ENCODE data around the gene EPB42. TPM values are rescaled to one million over a fixed set of nuclear protein-coding genes. Genes with fewer than 3 reads are reported as not detected.

Gene EPB42
- polyA plus RNA-seq, 1 donor (not counting 4 experiments of a cell fraction or from before 2014, with no cell fraction given) = not detected

- peaks cover 2% of the 10 kb centered on the region for H3K79me2 ChIP-seq (ENCODE audit: control insufficient read depth, insufficient read depth, low read length)
- H3K9me1 ChIP-seq (ENCODE audit: control insufficient read depth, extremely low read depth, insufficient read depth, low read length) = no peaks in the 10 kb centered on the region
- H3K27me3 ChIP-seq (ENCODE audit: control insufficient read depth, extremely low read depth, insufficient read depth, low read length) = no peaks in the 10 kb centered on the region
- no peaks in the 10 kb centered on the region for H3K9me3 ChIP-seq (ENCODE audit: control insufficient read depth, low read depth, low read length)
- DNase-seq (ENCODE audit: low read depth, low spot score) = no peak
- peak overlapping the region; percentile 54 for H2AFZ ChIP-seq (ENCODE audit: control insufficient read depth, low read length)
- dilution Hi-C loops (cut with MboI; ENCODE audit: extremely low pct_ligation_motif_present, low sequenced_read_pairs) = no loop called here
- H3K27ac ChIP-seq (ENCODE audit: control insufficient read depth, insufficient read depth, low read length) = peak overlapping the region; percentile 29
- no peaks in the 10 kb centered on the region for H4K20me1 ChIP-seq (ENCODE audit: control insufficient read depth, extremely low read depth, insufficient read depth, low read length)
- no peak for FAIRE-seq
- TF ChIP-seq CTCF (optimal IDR thresholded peaks at IDR 0.05 in 1 of 3, IDR thresholded peaks at IDR 0.05 in 1 of 3, conservative IDR thresholded peaks at IDR 0.05 in 1 of 3; ENCODE audit: extremely low read depth in 1 of 3, insufficient read depth in 2 of 3, low read length in 3 of 3) (no peak), EZH2 (IDR thresholded peaks at IDR 0.05; ENCODE audit: low read length) (no peak)
- peak overlapping the region; percentile 73 for H3K9ac ChIP-seq (ENCODE audit: control insufficient read depth, extremely low read depth, insufficient read depth, low read length)
- peaks cover 7 to 9% of the 10 kb centered on the region in 2 experiments for H3K36me3 ChIP-seq (ENCODE audit: control insufficient read depth in 2 of 2, extremely low read depth in 1 of 2, insufficient read depth in 2 of 2, low read length in 2 of 2)
- peaks cover 9% of the 10 kb centered on the region for H3K4me1 ChIP-seq (ENCODE audit: control insufficient read depth, extremely low read depth, insufficient read depth, low read length)
- H3K4me2 ChIP-seq (ENCODE audit: control insufficient read depth, extremely low read depth, insufficient read depth, low read depth, low read length) = peak overlapping the region; percentile 96
- peak overlapping the region; percentile 54 to 82 (median 74) for H3K4me3 ChIP-seq (ENCODE audit: control insufficient read depth in 2 of 3, extremely low read depth in 1 of 3, insufficient read depth in 2 of 3, low read depth in 1 of 3, low read length in 3 of 3)
These were observed 34.8 kb downstream of the EPB42 start for GRCh38 chr15:43186003-43186353.

GRCh38 chr15:43185157-43186002 is 35.4 kb downstream of the EPB42 start, which contains the start of gene CCNDBP1:
Gene CCNDBP1 (plus strand): TSS chr15:43185403. CDS start chr15:43185499, 96 bp downstream.
- Histone ChIP-seq H3K27me3 (ENCODE audit: control insufficient read depth, extremely low read depth, insufficient read depth, low read length) (no peaks in the 10 kb centered on the region), H3K9ac (ENCODE audit: control insufficient read depth, extremely low read depth, insufficient read depth, low read length) (peak within 1 kb of the TSS; percentile 73), H3K27ac (ENCODE audit: control insufficient read depth, insufficient read depth, low read length) (peak within 1 kb of the TSS; percentile 29), H3K4me2 (ENCODE audit: control insufficient read depth, extremely low read depth, insufficient read depth, low read depth, low read length) (peak within 1 kb of the TSS; percentile 96), H3K9me3 (ENCODE audit: control insufficient read depth, low read depth, low read length) (no peaks in the 10 kb centered on the region), H3K79me2 (ENCODE audit: control insufficient read depth, insufficient read depth, low read length) (peaks cover 2% of the 10 kb centered on the region), H3K4me1 (ENCODE audit: control insufficient read depth, extremely low read depth, insufficient read depth, low read length) (peaks cover 9% of the 10 kb centered on the region), H3K4me3 (ENCODE audit: control insufficient read depth in 2 of 3, extremely low read depth in 1 of 3, insufficient read depth in 2 of 3, low read depth in 1 of 3, low read length in 3 of 3) (peak within 1 kb of the TSS; percentile 54 to 82 (median 74)), H4K20me1 (ENCODE audit: control insufficient read depth, extremely low read depth, insufficient read depth, low read length) (no peaks in the 10 kb centered on the region), H3K9me1 (ENCODE audit: control insufficient read depth, extremely low read depth, insufficient read depth, low read length) (no peaks in the 10 kb centered on the region), H3K36me3 (ENCODE audit: control insufficient read depth in 2 of 2, extremely low read depth in 1 of 2, insufficient read depth in 2 of 2, low read length in 2 of 2) (peaks cover 5 to 9% of the 10 kb centered on the region in 2 experiments), H2AFZ (ENCODE audit: control insufficient read depth, low read length) (peak within 1 kb of the TSS; percentile 88)
- DNase-seq (ENCODE audit: low read depth, low spot score) = peak; percentile 50
- dilution Hi-C loops (cut with MboI; ENCODE audit: extremely low pct_ligation_motif_present, low sequenced_read_pairs) = no loop called here
- peak; percentile 60 for FAIRE-seq
- TF ChIP-seq EZH2 (IDR thresholded peaks at IDR 0.05; ENCODE audit: low read length) (no peak), CTCF (optimal IDR thresholded peaks at IDR 0.05 in 1 of 3, IDR thresholded peaks at IDR 0.05 in 1 of 3, conservative IDR thresholded peaks at IDR 0.05 in 1 of 3; ENCODE audit: extremely low read depth in 1 of 3, insufficient read depth in 2 of 3, low read length in 3 of 3) (peak; percentile 38 to 58 (median 56))
